NT2/D1 (cell line): ENCODE measurements around the gene ZNF629.

Source experiments
- SUZ12 ChIP-seq: IDR thresholded peaks from 2 replicates; pipeline ENCODE4 v1.6.1; 2011; ENCODE audit not compliant: insufficient read length, insufficient read depth; ENCODE audit errors: extremely low read depth
- YY1 ChIP-seq: IDR thresholded peaks from 2 replicates; pipeline ENCODE4 v1.6.1; 2011; ENCODE audit not compliant: insufficient read length, insufficient read depth
- ZNF274 ChIP-seq: IDR thresholded peaks from 2 replicates; pipeline ENCODE4 v1.6.1; 2011; ENCODE audit warnings: mild to moderate bottlenecking, low read depth, low read length

GRCh38 chr16:30755955-30756780, 30.8 kb downstream of the ZNF629 start:
- no peak for TF ChIP-seq YY1
- no peak for TF ChIP-seq SUZ12
- no peak for TF ChIP-seq ZNF274
